ENCODE results near the gene EVI5.

Gene EVI5

GRCh38 chr1:92481971-92482664, 302.8 kb downstream of the EVI5 start:
- no peak for DNase-seq

- no peak for DNase-seq
Measured at GRCh38 chr1:92481599-92481925, 303.3 kb downstream of the EVI5 start.

- DNase-seq: no peak
Measured at GRCh38 chr1:92480813-92481598, 303.9 kb downstream of the EVI5 start.

- DNase-seq: no peak
Measured at GRCh38 chr1:92480200-92480812, 304.6 kb downstream of the EVI5 start.

GRCh38 chr1:92479587-92479986, 305.3 kb downstream of the EVI5 start:
- no peak for DNase-seq

GRCh38 chr1:92478393-92478792, 306.5 kb downstream of the EVI5 start:
- DNase-seq: no peak

GRCh38 chr1:92476071-92476631, 308.8 kb downstream of the EVI5 start:
- peak; percentile 75 for DNase-seq

- no peak for DNase-seq
Measured at GRCh38 chr1:92475029-92475428, 309.9 kb downstream of the EVI5 start.

- DNase-seq: no peak
Measured at GRCh38 chr1:92473781-92474495, 311.0 kb downstream of the EVI5 start.

- DNase-seq: no peak
Measured at GRCh38 chr1:92470216-92470615, 314.7 kb downstream of the EVI5 start.

- no peak for DNase-seq
Measured at GRCh38 chr1:92466683-92467352, 318.1 kb downstream of the EVI5 start.

- DNase-seq: no peak
Measured at GRCh38 chr1:92465256-92465647, 319.7 kb downstream of the EVI5 start.

- no peak for DNase-seq
Measured at GRCh38 chr1:92464588-92465255, 320.2 kb downstream of the EVI5 start.

- no peak for DNase-seq
Measured at GRCh38 chr1:92461364-92462097, 323.4 kb downstream of the EVI5 start.

GRCh38 chr1:92459871-92460320, 325.0 kb downstream of the EVI5 start:
- DNase-seq: no peak
